CD4-positive, alpha-beta T cell (primary cell): ENCODE data around the gene SLC50A1. TPM values are rescaled to one million over a fixed set of nuclear protein-coding genes. Genes with fewer than 3 reads are reported as not detected.
A peak's percentile ranks its signal among the peaks of the same experiment; 100 is the strongest.

ENCODE experiments used
- ATAC-seq: fragments of 200-7000 bp; cut with Tn5 transposase; one replicate; pipeline ENCODE4 v1.10.0; 2022; ENCODE audit warnings: mild to moderate bottlenecking; ENCODE audit not compliant: poor library complexity
- CTCF ChIA-PET: fragments of 350-600 bp; sonication (Branson Sonifier 250); formaldehyde crosslinking; loops from one replicate; lab custom pipeline; 2021; ENCODE audit warnings: antibody characterized with exemption, inconsistent platforms; lab: Charles Lee
- POLR2A ChIA-PET: fragments of 350-600 bp; sonication (Branson Sonifier 250); formaldehyde crosslinking; loops from one replicate; lab custom pipeline; 2021; ENCODE audit warnings: antibody characterized with exemption, inconsistent platforms; lab: Charles Lee
- DNase-seq, 14 experiments: peaks; one replicate each; pipeline ENCODE4 v3.0.0-alpha.2; 2013 to 2020; ENCODE audit warnings: mixed read lengths in 2 of 14
- H3K27ac ChIP-seq, 2 donors: one replicate each; pipeline versions ENCODE4 v1.5.1 to v1.7.0; 2013; ENCODE audit warnings: low read length in 2 of 2, low read depth in 1 of 2, mild to moderate bottlenecking in 1 of 2
- H3K27me3 ChIP-seq, 2 experiments: 1 replicate in 1 of 2; 2 replicates in 1 of 2; pipeline versions ENCODE4 v1.6.1 to v1.7.0; 2013; ENCODE audit warnings: low read length in 2 of 2, control low read depth in 1 of 2, mild to moderate bottlenecking in 1 of 2, moderate library complexity in 1 of 2; ENCODE audit not compliant: insufficient read depth in 2 of 2, control insufficient read depth in 1 of 2
- H3K36me3 ChIP-seq: one replicate; pipeline ENCODE4 v1.6.1; 2013; ENCODE audit warnings: low read length, control low read depth; ENCODE audit not compliant: insufficient read depth
- H3K4me1 ChIP-seq: one replicate; pipeline ENCODE4 v1.6.1; 2013; ENCODE audit warnings: low read length, control low read depth; ENCODE audit not compliant: insufficient read depth
- H3K4me3 ChIP-seq: one replicate; pipeline ENCODE4 v1.5.1; 2013; ENCODE audit warnings: mild to moderate bottlenecking, low read length, moderate library complexity
- H3K9me3 ChIP-seq, 2 experiments: 1 replicate in 1 of 2; 2 replicates in 1 of 2; pipeline versions ENCODE4 v1.6.1 to v1.7.0; 2013; ENCODE audit warnings: low read length in 2 of 2, mild to moderate bottlenecking in 2 of 2, control low read depth in 1 of 2, moderate library complexity in 1 of 2; ENCODE audit not compliant: control insufficient read depth in 1 of 2, insufficient read depth in 1 of 2
- H3K27ac Mint-ChIP-seq: one replicate; pipeline ENCODE4 v1.8.0; 2020; ENCODE audit warnings: mixed read lengths
- H3K27me3 Mint-ChIP-seq: one replicate; pipeline ENCODE4 v1.8.0; 2021; ENCODE audit warnings: mixed read lengths
- H3K36me3 Mint-ChIP-seq: one replicate; pipeline ENCODE4 v1.8.0; 2021; ENCODE audit warnings: low read depth, mixed read lengths
- H3K4me1 Mint-ChIP-seq: one replicate; pipeline ENCODE4 v1.8.0; 2021; ENCODE audit warnings: low read depth, mixed read lengths
- H3K4me3 Mint-ChIP-seq: one replicate; pipeline ENCODE4 v1.8.0; 2020; ENCODE audit warnings: mild to moderate bottlenecking, mixed read lengths
- H3K9me3 Mint-ChIP-seq: one replicate; pipeline ENCODE4 v1.8.0; 2020; ENCODE audit warnings: mixed read lengths
- intact Hi-C, 2 experiments: fragments of 100-400 bp; cut with DNase I in 1 of 2; cut with micrococcal nuclease in 1 of 2; formaldehyde crosslinking; loops; one replicate each; pipeline versions ENCODE4 v1.15.1 to v1.9.0; 2023 to 2025; cut with DNase I, micrococcal nuclease
- total RNA-seq, 174 experiments: library from RNA in 2 of 174; stranded (reverse) in 2 of 174; gene quantifications; one replicate each; pipeline ENCODE4 v1.2.3 and lab custom pipeline; 2021 to 2026
- TF ChIP-seq, protein P1 (sequence below): fragments of 200-600 bp; IDR thresholded peaks from one replicate; pipeline ENCODE4 v1.8.0; 2022; ENCODE audit warnings: antibody characterized with exemption, mild to moderate bottlenecking

SLC50A1 gene
- total RNA-seq, 2 experiments from 2014 or later, result 10.2 to 12.5 TPM

DNA sequence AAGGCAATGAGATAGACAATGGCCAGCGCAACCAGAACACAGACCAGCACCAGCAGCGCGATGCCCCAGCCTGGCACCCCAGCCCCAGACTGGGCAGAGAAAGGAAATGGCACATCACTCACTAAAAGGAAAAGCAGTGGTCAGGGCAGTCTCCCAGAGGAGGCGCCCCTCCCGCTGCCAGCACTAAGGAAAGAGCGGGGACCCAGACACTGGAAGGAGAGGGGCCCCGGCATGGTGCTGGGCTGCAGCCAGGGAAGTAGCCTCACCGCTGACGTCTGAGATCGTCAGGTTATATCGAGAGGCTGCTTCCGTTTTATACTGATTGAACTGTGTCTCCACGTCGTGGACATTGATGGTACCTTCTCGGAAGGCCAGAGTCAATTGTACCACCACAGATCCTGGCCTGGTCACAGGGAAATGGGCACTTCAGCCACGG lies 51.8 kb downstream of the SLC50A1 start:
- H3K4me1 ChIP-seq, result peaks cover 7% of the 10 kb centered on the region
- Mint-ChIP-seq H3K36me3 (peaks cover 8% of the 10 kb centered on the region), H3K4me1 (peaks cover 10% of the 10 kb centered on the region), H3K4me3 (peak overlapping the region; percentile 11), H3K27ac (no peak overlapping the region), H3K27me3 (no peaks in the 10 kb centered on the region), H3K9me3 (no peaks in the 10 kb centered on the region)
- intact Hi-C loops, result no loop called here
- no peak for ATAC-seq
- no peak overlapping the region for H3K4me3 ChIP-seq
- TF ChIP-seq, protein P1, sequence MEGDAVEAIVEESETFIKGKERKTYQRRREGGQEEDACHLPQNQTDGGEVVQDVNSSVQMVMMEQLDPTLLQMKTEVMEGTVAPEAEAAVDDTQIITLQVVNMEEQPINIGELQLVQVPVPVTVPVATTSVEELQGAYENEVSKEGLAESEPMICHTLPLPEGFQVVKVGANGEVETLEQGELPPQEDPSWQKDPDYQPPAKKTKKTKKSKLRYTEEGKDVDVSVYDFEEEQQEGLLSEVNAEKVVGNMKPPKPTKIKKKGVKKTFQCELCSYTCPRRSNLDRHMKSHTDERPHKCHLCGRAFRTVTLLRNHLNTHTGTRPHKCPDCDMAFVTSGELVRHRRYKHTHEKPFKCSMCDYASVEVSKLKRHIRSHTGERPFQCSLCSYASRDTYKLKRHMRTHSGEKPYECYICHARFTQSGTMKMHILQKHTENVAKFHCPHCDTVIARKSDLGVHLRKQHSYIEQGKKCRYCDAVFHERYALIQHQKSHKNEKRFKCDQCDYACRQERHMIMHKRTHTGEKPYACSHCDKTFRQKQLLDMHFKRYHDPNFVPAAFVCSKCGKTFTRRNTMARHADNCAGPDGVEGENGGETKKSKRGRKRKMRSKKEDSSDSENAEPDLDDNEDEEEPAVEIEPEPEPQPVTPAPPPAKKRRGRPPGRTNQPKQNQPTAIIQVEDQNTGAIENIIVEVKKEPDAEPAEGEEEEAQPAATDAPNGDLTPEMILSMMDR, result no peak
- no peaks in the 10 kb centered on the region for H3K9me3 ChIP-seq
- H3K36me3 ChIP-seq, result peaks cover 6% of the 10 kb centered on the region
- POLR2A ChIA-PET, result no interaction called here
- CTCF ChIA-PET, result no interaction called here
- no peaks in the 10 kb centered on the region for H3K27me3 ChIP-seq
- DNase-seq, result no peak
- no peak overlapping the region for H3K27ac ChIP-seq

DNA sequence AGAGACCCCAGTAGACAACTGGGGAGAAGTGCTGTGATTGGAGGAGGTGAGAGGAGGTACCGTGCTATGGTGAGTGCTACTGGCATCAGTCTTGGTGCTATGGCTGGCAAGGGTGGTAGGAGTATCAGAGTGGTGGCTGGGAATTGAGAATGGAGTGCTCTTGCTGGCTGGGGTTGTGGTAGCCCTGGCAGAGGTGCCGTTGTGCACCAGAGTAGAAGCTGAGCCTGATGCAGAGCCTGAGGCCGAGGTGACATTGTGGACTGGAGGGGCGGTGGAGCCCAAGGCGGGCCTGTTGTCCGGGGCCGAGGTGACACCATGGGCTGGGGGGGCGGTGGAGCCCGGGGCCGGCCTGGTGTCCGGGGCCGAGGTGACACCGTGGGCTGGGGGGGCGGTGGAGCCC lies 52.6 kb downstream of the SLC50A1 start:
- no peaks in the 10 kb centered on the region for H3K27me3 Mint-ChIP-seq
- DNase-seq (no peak), ATAC-seq (no peak)
- peaks cover 4% of the 10 kb centered on the region for H3K36me3 Mint-ChIP-seq
- H3K4me3 Mint-ChIP-seq, result no peak overlapping the region
- peaks cover 17% of the 10 kb centered on the region for H3K4me1 Mint-ChIP-seq
- no peak overlapping the region for H3K27ac ChIP-seq
- H3K36me3 ChIP-seq, result peaks cover 5% of the 10 kb centered on the region
- peaks cover 15% of the 10 kb centered on the region for H3K4me1 ChIP-seq
- no peaks in the 10 kb centered on the region for H3K27me3 ChIP-seq
- H3K27ac Mint-ChIP-seq, result no peak overlapping the region
- ChIA-PET CTCF (no interaction called here), POLR2A (no interaction called here)
- intact Hi-C loops, result no loop called here
- H3K9me3 Mint-ChIP-seq, result no peaks in the 10 kb centered on the region
- no peak overlapping the region for H3K4me3 ChIP-seq
- H3K9me3 ChIP-seq, result no peaks in the 10 kb centered on the region
- TF ChIP-seq, protein P1, result no peak

Other genes with a start within 250 kb of the SLC50A1 start
- gene PMVK, start 199.1 kb upstream of the SLC50A1 start, total RNA-seq, result 1 to 10 TPM; 6.6 to 7.4 TPM
- 100 to 1,000 TPM; 434 to 440 TPM for gene PBXIP1, start 179.8 kb upstream of the SLC50A1 start, total RNA-seq
- 10 to 100 TPM; 30.3 to 32.8 TPM for gene PYGO2, start 174.1 kb upstream of the SLC50A1 start, total RNA-seq
- 10 to 100 TPM; 59.9 to 60.0 TPM for gene SHC1, start 165.1 kb upstream of the SLC50A1 start, total RNA-seq
- gene CKS1B, start 161.2 kb upstream of the SLC50A1 start, total RNA-seq, result 1 to 10 TPM; 1.4 to 3.9 TPM
- gene FLAD1, start 152.5 kb upstream of the SLC50A1 start, total RNA-seq, result 10 to 100 TPM; 16.7 to 19.4 TPM
- gene LENEP, start 142.3 kb upstream of the SLC50A1 start, total RNA-seq, result not detected
- 10 to 100 TPM; 22.8 to 25.1 TPM for gene ZBTB7B, start 133.1 kb upstream of the SLC50A1 start, total RNA-seq
- 1 to 10 TPM; 1.4 to 2.2 TPM for gene DCST2, start 102.1 kb upstream of the SLC50A1 start, total RNA-seq
- gene DCST1, start 102.0 kb upstream of the SLC50A1 start, total RNA-seq, result under 1 TPM; 0.33 to 0.39 TPM
- gene ADAM15, start 84.5 kb upstream of the SLC50A1 start, total RNA-seq, result 10 to 100 TPM; 17.2 to 20.1 TPM
- gene EFNA4, start 72.1 kb upstream of the SLC50A1 start, total RNA-seq, result 1 to 10 TPM; 2.4 to 3.3 TPM
- gene EFNA3, start 57.0 kb upstream of the SLC50A1 start, total RNA-seq, result under 1 TPM; 0.22 to 0.47 TPM
- gene EFNA1, start 8.0 kb upstream of the SLC50A1 start, total RNA-seq, result 1 to 10 TPM; 4.2 to 5.9 TPM
- 10 to 100 TPM; 17.6 to 20.5 TPM for gene DPM3, start 4.7 kb downstream of the SLC50A1 start, total RNA-seq
- gene KRTCAP2, start 37.5 kb downstream of the SLC50A1 start, total RNA-seq, result 10 to 100 TPM; 77.8 TPM
- 1 to 10 TPM; 2.9 to 3.0 TPM for gene TRIM46, start 38.0 kb downstream of the SLC50A1 start, total RNA-seq
- gene THBS3, start 72.0 kb downstream of the SLC50A1 start, total RNA-seq, result 10 to 100 TPM; 25.5 to 26.1 TPM
- 10 to 100 TPM; 19.9 to 20.7 TPM for gene MTX1, start 72.8 kb downstream of the SLC50A1 start, total RNA-seq
- 1 to 10 TPM; 6.6 to 8.3 TPM for gene ENTREP3, start 119.6 kb downstream of the SLC50A1 start, total RNA-seq
- gene SCAMP3, start 126.5 kb downstream of the SLC50A1 start, total RNA-seq, result 10 to 100 TPM; 54.8 to 55.6 TPM
- 10 to 100 TPM; 48.1 to 49.8 TPM for gene CLK2, start 137.7 kb downstream of the SLC50A1 start, total RNA-seq
- 1 to 10 TPM; 1.3 to 1.8 TPM for gene HCN3, start 141.6 kb downstream of the SLC50A1 start, total RNA-seq
- not detected for gene PKLR, start 165.6 kb downstream of the SLC50A1 start, total RNA-seq
- 10 to 100 TPM; 44.0 to 47.3 TPM for gene FDPS, start 173.0 kb downstream of the SLC50A1 start, total RNA-seq
- gene RUSC1, start 185.0 kb downstream of the SLC50A1 start, total RNA-seq, result 10 to 100 TPM; 10.7 to 11.8 TPM